Body of pancreas (tissue), 4 donors: ENCODE data around the gene SELENOM.

Experiments
- POLR2A ChIP-seq, 3 donors: fragments of 450-650 bp; IDR thresholded peaks; one replicate each; pipeline ENCODE4 v1.6.1; 2016; ENCODE audit warnings: antibody characterized with exemption in 3 of 3, mild to moderate bottlenecking in 2 of 3
- TF ChIP-seq, protein P1 (sequence below), 7 experiments: fragments of 450-650 bp in 4 of 7; fragments of 200-600 bp in 3 of 7; sonication (generic) in 3 of 7; IDR thresholded peaks; one replicate each; pipeline ENCODE4 v1.5.1; 2016 to 2019; ENCODE audit warnings: antibody characterized with exemption in 7 of 7

DNA sequence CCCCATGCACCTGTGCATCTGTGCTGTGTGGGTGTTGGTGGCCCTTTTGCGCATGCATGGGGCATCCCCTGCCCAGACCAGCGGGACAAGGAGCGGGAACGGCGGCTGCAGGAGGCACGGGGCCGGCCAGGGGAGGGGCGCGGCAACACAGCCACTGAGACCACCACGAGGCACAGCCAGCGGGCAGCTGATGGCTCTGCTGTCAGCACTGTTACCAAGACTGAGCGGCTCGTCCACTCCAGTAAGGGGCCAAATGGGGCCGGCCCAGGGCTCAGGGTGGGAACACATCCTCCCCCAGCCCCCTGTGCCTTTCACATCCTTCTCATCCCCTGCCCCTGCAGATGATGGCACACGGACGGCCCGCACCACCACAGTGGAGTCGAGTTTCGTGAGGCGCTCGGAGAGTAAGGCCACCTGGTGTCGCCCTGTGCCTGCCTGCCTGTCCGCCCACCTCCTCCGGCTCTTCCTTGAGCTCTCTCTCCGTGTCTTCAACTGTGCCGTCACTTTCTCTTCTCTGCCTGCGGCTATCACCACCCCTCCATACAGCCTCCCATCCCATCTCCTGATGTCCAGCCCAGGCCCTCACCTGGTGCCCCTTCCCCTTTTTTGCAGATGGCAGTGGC is 10.6 kb downstream of the SELENOM start:
- TF ChIP-seq, protein P1, sequence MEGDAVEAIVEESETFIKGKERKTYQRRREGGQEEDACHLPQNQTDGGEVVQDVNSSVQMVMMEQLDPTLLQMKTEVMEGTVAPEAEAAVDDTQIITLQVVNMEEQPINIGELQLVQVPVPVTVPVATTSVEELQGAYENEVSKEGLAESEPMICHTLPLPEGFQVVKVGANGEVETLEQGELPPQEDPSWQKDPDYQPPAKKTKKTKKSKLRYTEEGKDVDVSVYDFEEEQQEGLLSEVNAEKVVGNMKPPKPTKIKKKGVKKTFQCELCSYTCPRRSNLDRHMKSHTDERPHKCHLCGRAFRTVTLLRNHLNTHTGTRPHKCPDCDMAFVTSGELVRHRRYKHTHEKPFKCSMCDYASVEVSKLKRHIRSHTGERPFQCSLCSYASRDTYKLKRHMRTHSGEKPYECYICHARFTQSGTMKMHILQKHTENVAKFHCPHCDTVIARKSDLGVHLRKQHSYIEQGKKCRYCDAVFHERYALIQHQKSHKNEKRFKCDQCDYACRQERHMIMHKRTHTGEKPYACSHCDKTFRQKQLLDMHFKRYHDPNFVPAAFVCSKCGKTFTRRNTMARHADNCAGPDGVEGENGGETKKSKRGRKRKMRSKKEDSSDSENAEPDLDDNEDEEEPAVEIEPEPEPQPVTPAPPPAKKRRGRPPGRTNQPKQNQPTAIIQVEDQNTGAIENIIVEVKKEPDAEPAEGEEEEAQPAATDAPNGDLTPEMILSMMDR (IDR thresholded peaks at IDR 0.05) = no peak
- no peak for TF ChIP-seq POLR2A (IDR thresholded peaks at IDR 0.05)
